Fibroblast of peridontal ligament (primary cell): ENCODE results near the gene EDEM3.

Source experiments
- DNase-seq: peaks from one replicate; pipeline ENCODE4 v3.0.0-alpha.2; 2010; ENCODE audit errors: extremely low read depth

EDEM3 gene

GRCh38 chr1:184640505-184640904 lies 114.2 kb downstream of the EDEM3 start:
- no peak for DNase-seq
